Natural killer cell (primary cell): ENCODE measurements around the gene DGKE. TPM values are rescaled to one million over a fixed set of nuclear protein-coding genes. Genes with fewer than 3 reads are reported as not detected.

Experiments
- ATAC-seq, 3 donors: fragments of 150-1000 bp in 2 of 3; fragments of 200-7000 bp in 1 of 3; cut with Tn5 transposase; 1 replicate in 1 of 3; 2 replicates in 2 of 3; pipeline ENCODE4 v1.10.0; 2021; ENCODE audit warnings: mild to moderate bottlenecking in 2 of 3, moderate library complexity in 2 of 3
- DNase-seq, 2 donors: peaks; one replicate each; pipeline versions ENCODE4 v3.0.0 to v3.0.0-alpha.2; 2013 to 2021; ENCODE audit warnings: mixed read lengths in 1 of 2
- H3K27ac ChIP-seq: one replicate; pipeline ENCODE4 v1.5.1; 2013; ENCODE audit warnings: mild to moderate bottlenecking, low read length
- H3K27me3 ChIP-seq: one replicate; pipeline ENCODE4 v1.6.1; 2013; ENCODE audit warnings: low read length; ENCODE audit not compliant: control insufficient read depth, insufficient read depth
- H3K36me3 ChIP-seq: one replicate; pipeline ENCODE4 v1.6.1; 2013; ENCODE audit warnings: low read length; ENCODE audit not compliant: control insufficient read depth, insufficient read depth
- H3K4me1 ChIP-seq: one replicate; pipeline ENCODE4 v1.6.1; 2013; ENCODE audit warnings: low read length; ENCODE audit not compliant: control insufficient read depth, insufficient read depth
- H3K4me3 ChIP-seq: one replicate; pipeline ENCODE4 v1.5.1; 2013; ENCODE audit warnings: low read length
- H3K9me3 ChIP-seq: one replicate; pipeline ENCODE4 v1.6.1; 2013; ENCODE audit warnings: low read length; ENCODE audit not compliant: control insufficient read depth, insufficient read depth
- H3K27ac Mint-ChIP-seq, 2 donors: one replicate each; pipeline ENCODE4 v1.8.0; 2022; ENCODE audit warnings: mild to moderate bottlenecking in 2 of 2, mixed read lengths in 2 of 2, moderate library complexity in 1 of 2
- H3K27me3 Mint-ChIP-seq, 2 donors: one replicate each; pipeline ENCODE4 v1.8.0; 2022; ENCODE audit warnings: low read depth in 2 of 2, mixed read lengths in 2 of 2
- H3K36me3 Mint-ChIP-seq: one replicate; pipeline ENCODE4 v1.8.0; 2022; ENCODE audit warnings: mixed read lengths
- H3K4me1 Mint-ChIP-seq, 2 donors: one replicate each; pipeline ENCODE4 v1.8.0; 2022; ENCODE audit warnings: mixed read lengths in 2 of 2
- H3K4me3 Mint-ChIP-seq: one replicate; pipeline ENCODE4 v1.8.0; 2022; ENCODE audit warnings: mild to moderate bottlenecking, moderate library complexity, mixed read lengths
- H3K9me3 Mint-ChIP-seq, 2 donors: one replicate each; pipeline ENCODE4 v1.8.0; 2022; ENCODE audit warnings: mixed read lengths in 2 of 2
- WGBS: methylation state at CpG from one replicate; pipeline ENCODE4 v1.1.7; 2013; ENCODE audit warnings: missing lambda C conversion rate; ENCODE audit not compliant: insufficient coverage; 5-methylcytosine and 5-hydroxymethylcytosine counted together
- intact Hi-C: fragments of 100-400 bp; cut with micrococcal nuclease; formaldehyde crosslinking; loops from one replicate; pipeline ENCODE4 v1.14.2; 2022
- total RNA-seq, 4 donors: library from RNA; stranded (reverse); fragments of 120-200 nt in 1 of 4; gene quantifications; one replicate each; pipeline versions ENCODE4 v1.2.3 to v1.2.4, GENCODE V29; 2013 to 2022
- TF ChIP-seq, protein P1 (sequence below): fragments of 200-600 bp; IDR thresholded peaks from one replicate; pipeline ENCODE4 v1.8.0; 2022; ENCODE audit warnings: antibody characterized with exemption

DGKE gene
- total RNA-seq, 3 donors from 2014 or later (not counting 1 experiment from before 2014, with no cell fraction given) = 19.3 to 31.0 (median 29.5) TPM

DNA sequence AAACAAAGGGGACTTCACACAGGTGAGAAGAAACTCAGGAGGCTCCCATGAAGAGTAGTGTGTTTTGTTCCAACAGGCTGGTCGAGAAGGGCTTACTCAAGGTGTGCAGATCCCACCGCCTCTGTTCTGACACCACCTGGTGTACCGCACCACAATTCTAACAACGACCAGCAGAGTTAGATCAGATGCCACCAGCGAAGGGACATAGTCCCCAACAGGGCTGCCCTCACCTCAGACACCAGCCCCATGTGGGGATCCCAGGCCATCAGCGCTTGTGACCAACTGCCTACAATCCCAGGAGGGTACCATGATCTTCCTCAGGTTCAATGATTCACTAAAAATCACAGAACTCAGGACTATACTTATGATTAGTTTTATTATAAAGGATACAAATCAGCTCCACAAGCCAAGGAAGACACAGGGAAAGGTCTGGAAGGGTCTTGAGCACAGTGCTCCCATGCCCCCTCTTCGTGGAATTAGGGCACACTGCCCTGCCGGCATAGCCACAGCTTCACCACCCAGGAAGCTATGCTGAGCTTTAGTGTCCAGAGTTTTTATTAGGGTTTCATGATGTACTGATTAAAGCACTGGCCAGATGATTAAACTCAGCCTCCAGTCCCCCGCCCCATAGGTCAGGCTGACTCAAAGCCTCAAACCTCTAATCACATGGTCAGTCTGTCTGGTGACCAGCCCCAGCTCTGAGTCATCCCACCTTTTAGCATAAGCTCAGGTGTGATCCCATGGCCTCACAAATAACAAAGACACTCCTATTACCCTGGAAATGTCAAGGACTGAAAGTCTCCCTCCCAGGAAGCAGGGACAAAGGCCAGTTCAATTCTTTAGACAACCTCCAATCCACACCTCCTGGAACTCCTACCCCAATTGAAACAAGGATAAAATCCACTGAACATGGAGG lies 53.9 kb downstream of the DGKE start:
- Mint-ChIP-seq H3K27me3 (no peaks in the 10 kb centered on the region), H3K27ac (no peak overlapping the region), H3K4me1 (peaks cover 0 to 18% of the 10 kb centered on the region in 2 donors), H3K36me3 (peaks cover 8% of the 10 kb centered on the region), H3K9me3 (no peaks in the 10 kb centered on the region), H3K4me3 (no peak overlapping the region)
- Histone ChIP-seq H3K4me1 (no peaks in the 10 kb centered on the region), H3K27me3 (no peaks in the 10 kb centered on the region), H3K27ac (no peak overlapping the region), H3K4me3 (no peak overlapping the region), H3K36me3 (peaks cover 40% of the 10 kb centered on the region), H3K9me3 (peaks cover 14% of the 10 kb centered on the region)
- intact Hi-C loops = no loop called here
- ATAC-seq (no peak), DNase-seq (no peak)
- TF ChIP-seq, protein P1, sequence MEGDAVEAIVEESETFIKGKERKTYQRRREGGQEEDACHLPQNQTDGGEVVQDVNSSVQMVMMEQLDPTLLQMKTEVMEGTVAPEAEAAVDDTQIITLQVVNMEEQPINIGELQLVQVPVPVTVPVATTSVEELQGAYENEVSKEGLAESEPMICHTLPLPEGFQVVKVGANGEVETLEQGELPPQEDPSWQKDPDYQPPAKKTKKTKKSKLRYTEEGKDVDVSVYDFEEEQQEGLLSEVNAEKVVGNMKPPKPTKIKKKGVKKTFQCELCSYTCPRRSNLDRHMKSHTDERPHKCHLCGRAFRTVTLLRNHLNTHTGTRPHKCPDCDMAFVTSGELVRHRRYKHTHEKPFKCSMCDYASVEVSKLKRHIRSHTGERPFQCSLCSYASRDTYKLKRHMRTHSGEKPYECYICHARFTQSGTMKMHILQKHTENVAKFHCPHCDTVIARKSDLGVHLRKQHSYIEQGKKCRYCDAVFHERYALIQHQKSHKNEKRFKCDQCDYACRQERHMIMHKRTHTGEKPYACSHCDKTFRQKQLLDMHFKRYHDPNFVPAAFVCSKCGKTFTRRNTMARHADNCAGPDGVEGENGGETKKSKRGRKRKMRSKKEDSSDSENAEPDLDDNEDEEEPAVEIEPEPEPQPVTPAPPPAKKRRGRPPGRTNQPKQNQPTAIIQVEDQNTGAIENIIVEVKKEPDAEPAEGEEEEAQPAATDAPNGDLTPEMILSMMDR = no peak
- 98% methylated on average over 9 of the region's 9 CpGs for WGBS

DNA sequence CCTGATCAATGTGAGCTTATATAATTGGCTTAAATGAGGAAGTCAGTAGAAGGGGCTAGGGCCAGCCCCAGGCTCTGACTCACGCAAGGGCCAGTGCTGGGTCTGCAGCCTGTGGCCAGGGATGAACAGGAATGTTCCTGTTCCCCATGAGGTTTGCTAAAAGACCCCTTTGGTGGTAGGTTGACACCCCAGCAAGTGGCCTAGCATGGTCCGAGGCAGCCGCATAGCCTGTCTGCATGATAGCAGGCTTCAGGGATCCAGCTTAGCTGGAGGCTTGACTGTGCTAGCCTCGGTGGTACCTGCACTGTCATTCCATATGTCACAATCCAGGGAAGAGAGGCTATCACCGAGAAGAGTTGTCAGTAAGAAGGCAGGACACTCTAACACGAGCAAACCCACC lies 56.4 kb downstream of the DGKE start:
- Mint-ChIP-seq H3K4me1 (peaks cover 0 to 19% of the 10 kb centered on the region in 2 donors), H3K27ac (no peak overlapping the region), H3K9me3 (no peaks in the 10 kb centered on the region), H3K36me3 (peaks cover 15% of the 10 kb centered on the region), H3K4me3 (no peak overlapping the region), H3K27me3 (no peaks in the 10 kb centered on the region)
- intact Hi-C loops = no loop called here
- ATAC-seq (no peak), DNase-seq (no peak)
- TF ChIP-seq, protein P1 = no peak
- Histone ChIP-seq H3K27me3 (no peaks in the 10 kb centered on the region), H3K4me3 (no peak overlapping the region), H3K9me3 (peaks cover 14% of the 10 kb centered on the region), H3K27ac (no peak overlapping the region), H3K4me1 (no peaks in the 10 kb centered on the region), H3K36me3 (peaks cover 62% of the 10 kb centered on the region)
- WGBS = 99% methylated on average over 6 of the region's 6 CpGs

DNA sequence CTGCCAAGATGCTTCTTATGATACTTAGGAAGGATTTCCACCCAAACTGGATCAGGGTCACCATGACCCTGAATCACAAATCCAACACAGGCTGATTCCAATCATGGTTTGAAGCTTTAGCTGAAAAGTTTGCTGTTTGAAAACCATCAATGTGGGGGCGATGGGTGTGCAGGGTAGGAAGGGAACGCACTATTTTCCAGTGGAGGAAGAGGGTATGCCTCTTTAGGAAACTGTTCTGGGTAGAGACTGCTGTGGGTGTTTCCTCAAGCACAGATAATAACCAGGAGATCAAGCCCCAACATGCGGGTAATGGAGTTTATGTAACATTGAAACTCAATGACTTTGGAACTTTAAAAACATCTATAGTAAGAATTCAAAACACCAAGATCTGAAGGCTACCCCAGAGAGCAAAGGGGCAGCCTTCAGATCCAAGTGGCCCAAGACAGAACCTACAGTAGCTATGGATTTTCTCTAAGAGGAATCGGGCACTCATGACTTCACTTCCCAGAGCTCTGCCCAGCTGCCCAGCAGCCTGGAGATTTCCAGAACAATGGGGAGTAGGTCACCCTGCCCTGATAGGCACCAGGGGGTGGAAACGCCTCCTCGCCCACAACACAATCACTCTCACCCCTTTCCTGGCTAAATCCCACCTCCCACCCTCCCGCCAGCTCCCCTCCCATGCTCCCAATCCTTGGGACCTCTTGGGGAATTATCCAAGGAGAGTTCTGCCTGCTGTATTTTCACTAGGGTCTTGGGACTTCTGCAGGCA lies 57.1 kb downstream of the DGKE start:
- Mint-ChIP-seq H3K27ac (no peak overlapping the region), H3K36me3 (peaks cover 15% of the 10 kb centered on the region), H3K9me3 (no peaks in the 10 kb centered on the region), H3K27me3 (no peaks in the 10 kb centered on the region), H3K4me1 (peaks cover 0 to 17% of the 10 kb centered on the region in 2 donors), H3K4me3 (no peak overlapping the region)
- H3K9me3 ChIP-seq = peaks cover 14% of the 10 kb centered on the region
- TF ChIP-seq, protein P1 = no peak
- DNase-seq (no peak), ATAC-seq (no peak)
- WGBS = 96% methylated on average over 7 of the region's 7 CpGs
- H3K4me3 ChIP-seq = no peak overlapping the region
- H3K36me3 ChIP-seq = peaks cover 68% of the 10 kb centered on the region
- H3K27me3 ChIP-seq = no peaks in the 10 kb centered on the region
- H3K4me1 ChIP-seq = no peaks in the 10 kb centered on the region
- H3K27ac ChIP-seq = no peak overlapping the region
- intact Hi-C loops = loop anchor here (1.0 kb wide), 1 partner anchor 49 kb away; no protein-coding TSS in a partner anchor
